Stimulated activated naive CD4-positive, alpha-beta T cell (primary cell): ENCODE results near the gene ZNF827.
A peak's percentile ranks its signal among the peaks of the same experiment; 100 is the strongest.

Experiments
- DNase-seq, 6 experiments: peaks; one replicate each; lab custom pipeline; 2025; lab: John Stamatoyannopoulos, UW

Gene ZNF827

DNA sequence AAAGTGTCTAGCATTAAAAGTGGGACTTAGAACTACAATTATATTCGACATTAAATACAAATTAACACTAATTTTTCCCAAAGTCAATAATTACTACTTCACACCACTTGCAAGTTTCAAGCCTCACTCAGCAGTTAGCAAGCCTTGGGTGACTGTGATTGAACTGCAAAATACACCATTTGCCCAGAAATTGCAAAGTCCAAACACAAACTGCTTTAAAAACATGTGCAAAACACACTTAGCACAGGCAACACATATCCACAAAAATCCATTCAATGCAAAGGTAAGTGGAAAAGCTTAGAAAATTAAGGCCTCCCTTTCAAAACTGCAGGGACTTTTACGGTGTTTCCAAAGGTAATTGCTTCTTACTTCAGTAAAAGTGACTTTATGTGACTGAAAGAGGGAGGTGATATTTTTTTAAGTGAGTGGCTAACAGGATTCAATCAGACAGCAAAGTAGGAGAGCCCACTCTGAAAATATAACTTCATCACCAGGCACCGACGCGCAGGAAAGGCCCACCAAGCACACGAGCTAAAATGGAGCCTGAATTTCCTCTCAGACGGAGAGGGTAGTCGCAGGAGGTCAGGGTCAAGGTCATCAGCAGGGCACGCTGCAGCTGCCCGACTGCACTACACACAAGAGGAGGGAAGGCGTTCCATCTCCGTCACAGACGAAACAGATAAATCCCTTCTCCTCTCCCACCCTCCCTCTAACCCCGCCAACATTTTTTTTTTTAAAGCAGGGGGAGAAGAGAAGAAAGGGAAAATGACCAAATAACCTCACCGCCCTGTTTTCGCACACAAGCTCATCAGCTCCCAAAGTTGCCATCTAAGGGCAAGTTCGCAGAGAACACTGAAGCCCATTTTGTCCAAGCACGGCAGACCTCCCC is 3.1 kb downstream of the ZNF827 start:
- peak in 1 of 6 experiments; percentile 11 for DNase-seq

DNA sequence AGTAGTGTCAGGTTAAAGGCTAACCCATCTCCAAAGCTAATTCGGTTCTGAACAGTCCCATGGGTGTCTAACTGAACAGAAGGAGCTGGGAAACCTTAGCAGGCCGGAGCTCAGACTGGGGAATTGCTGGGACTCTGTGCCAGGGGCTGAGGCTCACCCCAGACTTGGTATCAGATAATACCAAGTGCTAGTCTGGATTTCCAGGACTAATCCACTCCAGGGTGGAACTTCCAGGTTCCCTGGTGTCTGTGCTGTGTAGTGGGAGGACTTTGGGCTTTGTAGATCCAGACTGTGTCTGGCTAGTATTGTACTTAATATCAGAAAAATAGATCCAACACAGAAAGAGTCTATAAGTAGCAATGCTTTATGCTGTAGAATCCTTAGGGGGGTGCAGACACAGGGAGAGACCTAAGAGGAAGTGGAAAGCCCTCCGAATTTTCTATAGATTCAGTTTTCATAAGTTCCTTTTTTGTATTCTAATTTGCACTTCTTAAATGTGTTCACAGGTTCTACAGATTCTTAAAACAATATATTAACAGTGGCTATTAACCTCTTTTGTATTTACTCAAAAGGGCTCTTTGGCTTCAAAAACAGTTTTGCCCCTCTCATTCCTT is 4.1 kb downstream of the ZNF827 start:
- DNase-seq: no peak

DNA sequence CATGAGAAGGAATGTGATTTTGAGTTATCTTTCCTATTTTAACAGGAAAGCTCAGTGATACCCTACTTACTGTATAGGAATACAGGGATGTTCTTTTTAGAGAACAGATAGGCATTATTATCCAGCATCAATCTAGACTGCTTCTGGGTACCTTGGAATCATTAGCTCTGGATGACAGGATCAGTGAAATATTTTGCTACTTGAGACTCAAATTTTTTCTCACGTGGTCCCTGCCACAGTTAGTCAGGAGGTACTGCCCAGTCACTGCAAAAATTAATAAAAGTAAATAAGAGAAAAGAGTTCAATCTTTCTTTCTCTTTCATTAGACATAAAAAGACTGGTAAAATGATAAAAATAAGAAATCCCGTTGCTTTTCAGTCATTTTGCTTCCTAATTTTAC is 5.5 kb downstream of the ZNF827 start:
- DNase-seq: no peak

DNA sequence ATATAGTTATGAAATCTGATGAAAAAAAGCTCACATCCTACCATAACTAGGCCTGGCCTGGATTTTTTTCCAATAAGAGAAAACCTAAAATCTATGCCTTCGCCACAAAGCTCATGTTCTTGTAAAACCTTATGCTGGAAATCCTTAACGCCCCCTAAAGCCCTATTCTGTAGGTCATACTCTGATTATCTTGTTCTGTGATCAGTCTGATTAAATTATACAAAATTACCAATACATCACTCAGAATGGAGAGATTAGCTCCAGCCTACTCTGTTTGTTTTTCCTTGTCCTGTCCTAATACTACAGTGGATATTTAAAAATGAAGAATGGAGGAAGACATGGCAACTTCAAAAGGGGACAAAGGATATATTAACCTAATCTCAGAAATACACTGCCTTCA is 7.2 kb downstream of the ZNF827 start:
- DNase-seq: no peak

DNA sequence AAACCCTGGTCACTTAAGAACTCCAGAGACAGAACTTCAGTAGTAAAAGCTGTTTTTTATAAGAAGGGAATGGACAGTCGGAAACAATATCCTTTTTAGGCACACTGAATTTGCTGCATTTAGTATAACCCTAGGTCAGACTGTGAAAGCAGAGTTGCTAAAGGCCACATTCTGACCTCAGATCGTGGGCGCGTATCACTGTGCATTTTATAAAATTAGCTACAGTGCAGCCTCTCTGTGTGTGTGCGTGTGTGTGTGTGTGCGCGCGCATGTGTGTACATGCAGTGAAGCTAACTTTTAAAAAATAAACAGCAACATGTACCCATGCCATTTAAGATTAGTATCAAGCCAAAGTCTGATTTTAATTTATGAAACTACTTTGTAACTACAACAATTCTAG is 8.0 kb downstream of the ZNF827 start:
- DNase-seq: no peak

DNA sequence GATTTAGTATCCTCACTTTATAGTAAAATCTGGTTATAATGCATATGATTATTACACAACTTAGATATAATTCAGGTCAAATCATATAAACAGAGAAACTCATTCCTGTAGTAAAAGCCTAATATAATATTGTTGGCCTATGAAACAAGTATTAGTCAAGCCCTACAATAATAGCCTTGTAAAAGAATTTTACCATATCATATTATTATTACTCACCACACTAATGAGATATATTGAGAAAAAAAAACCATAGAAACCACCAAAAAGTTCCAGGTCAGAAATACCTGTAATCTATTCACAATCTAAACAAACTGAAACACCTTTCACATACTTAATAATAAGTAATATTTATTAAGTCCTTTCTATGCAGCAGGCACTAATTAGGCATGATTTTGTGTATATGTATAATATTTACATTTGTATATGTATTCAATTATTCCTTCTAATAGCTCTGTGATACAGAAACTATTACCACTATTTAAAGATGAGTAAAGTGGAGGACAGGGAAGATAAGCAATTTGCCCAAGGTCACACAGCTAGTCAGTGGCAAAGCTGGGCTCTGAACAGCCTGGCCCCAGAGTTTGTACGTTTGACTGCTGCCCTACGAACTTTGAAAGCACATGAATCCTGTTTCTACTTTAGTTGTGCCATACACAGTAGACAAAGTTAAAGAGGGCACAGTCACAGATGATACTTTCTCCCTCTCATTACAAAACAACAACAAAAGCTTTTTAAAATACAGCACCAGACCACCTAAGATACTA is 9.0 kb downstream of the ZNF827 start:
- DNase-seq: no peak

DNA sequence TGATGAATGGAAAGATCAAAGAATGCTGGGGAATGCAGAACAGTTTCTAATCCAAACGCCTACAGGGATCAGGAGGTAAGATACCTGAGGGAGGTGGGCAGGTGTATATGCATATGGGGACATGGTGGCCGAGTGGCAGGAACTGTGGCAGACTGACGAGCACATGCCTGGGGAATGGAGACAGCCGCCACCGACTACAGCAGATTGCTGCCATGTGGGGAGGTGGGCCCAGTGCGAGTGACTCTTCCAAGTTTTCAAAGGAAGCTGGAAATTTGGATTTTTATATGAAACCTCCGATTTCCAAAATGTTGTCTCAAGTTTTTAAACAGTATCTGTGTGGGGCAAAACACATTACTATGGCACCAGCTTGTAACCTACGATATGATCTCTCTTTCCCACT is 9.9 kb downstream of the ZNF827 start:
- DNase-seq: no peak

DNA sequence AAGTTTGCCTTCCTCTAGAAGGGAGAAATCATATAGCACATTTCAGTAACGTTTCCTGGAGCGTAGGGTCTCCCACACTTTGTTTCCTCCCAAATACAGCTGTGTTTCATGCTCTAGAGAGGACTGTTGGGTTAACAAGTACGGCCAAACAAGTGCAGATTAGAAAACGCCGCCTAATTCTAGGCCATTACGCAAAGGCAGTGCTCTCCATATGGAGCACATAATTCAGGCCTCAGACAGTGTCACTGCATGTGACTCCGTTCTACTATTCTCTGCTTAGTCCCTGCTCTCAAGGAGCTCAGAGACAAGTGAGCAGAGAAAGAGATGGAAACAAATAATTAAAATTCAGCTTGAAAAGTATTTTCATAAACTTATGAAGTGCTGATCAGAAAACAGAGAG is 11.6 kb downstream of the ZNF827 start:
- no peak for DNase-seq

DNA sequence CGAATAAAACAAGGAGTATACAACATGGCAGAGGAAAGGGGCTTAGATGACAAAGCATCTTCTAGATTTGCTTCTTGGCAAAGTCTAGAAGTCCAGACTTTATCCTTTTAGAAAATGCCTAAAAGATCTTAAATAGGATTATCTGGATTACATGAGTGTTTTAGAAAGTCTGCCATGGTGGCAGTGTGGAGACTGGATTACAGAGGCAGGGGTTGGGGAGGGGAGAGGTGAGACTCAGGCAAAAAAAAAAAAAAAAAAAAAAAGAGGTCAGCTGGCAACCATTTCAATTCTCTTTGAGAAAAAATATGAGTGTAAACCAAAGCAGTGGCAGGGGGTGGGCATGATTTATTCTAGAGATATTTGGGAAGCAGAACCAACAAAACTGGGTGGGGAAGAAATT is 17.4 kb downstream of the ZNF827 start:
- no peak for DNase-seq

DNA sequence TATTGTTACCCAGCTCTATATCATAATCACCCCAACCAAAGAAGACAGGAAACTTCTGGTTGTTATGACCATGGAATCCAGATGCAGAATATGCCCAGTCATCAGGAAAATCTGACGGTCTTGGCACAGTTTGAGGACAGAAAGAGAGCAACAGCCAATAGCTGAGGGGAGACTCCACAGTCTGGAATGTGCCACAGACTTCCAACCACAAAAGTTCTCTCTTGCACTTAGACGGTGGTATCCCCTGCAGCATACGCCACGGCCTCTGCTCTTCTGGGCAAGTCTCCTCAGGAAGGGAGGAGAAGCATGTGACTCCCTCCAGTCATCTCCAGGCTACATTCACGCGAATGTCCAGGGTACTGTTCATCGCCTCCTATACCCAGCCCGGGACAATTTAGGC is 18.4 kb downstream of the ZNF827 start:
- no peak for DNase-seq

DNA sequence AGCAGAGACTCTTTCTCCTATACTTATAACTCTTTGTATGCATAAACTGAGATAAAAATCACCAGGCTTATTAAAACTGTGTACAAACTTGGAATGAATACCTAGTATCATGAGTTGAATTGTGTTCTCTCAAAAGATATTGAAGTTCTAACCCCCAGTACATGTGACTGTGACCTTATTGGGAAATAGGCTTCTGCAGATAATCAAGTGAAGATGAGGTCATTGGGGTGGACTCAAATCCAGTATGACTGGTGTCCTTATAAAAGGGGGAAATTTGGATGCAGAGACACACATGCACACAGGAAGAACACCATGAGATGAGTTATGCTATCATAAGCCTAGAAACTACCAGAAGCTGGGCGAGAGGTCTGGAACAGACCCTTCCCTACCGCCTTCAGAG is 26.2 kb downstream of the ZNF827 start:
- no peak for DNase-seq

DNA sequence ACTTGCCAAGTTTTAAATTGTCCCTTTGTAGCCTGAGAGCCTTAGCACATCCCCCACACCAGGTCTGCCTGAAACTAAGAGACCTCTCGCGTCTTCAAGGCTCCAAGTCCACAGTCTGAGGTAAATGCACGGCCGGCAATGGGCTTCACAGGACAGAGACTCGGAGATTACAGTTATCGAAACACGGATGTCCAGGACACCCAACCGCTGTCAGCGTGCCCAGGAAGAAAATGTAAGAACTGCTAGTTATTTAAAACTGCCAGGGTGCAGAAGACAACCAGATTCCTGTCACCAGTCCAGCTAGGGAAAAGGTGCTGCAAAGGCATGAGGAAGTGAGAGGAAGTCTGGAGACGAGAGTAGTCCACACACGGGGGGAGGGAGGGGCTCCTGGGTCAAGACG is 28.9 kb downstream of the ZNF827 start:
- DNase-seq: no peak

DNA sequence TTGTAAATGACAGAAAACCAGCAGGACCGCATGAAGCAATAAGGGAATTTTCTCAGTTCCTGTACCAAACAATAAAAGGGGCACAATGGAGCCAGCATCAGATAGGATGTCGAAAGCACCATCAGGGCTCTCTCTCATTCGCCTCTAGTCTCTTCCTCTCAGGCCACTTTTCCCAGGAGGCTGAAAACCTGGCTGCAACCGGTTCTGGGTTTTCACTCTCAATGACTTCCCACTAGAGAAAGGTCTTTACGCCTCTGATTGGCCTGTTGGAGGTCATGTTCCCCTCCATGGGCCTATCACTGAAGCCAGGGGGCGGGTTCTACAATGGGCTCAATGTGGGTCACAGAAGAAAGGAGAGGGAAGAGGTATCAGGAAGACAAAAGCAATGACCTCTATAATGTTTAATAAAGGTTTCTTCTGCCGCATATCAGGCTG is 29.3 kb downstream of the ZNF827 start:
- DNase-seq: no peak

DNA sequence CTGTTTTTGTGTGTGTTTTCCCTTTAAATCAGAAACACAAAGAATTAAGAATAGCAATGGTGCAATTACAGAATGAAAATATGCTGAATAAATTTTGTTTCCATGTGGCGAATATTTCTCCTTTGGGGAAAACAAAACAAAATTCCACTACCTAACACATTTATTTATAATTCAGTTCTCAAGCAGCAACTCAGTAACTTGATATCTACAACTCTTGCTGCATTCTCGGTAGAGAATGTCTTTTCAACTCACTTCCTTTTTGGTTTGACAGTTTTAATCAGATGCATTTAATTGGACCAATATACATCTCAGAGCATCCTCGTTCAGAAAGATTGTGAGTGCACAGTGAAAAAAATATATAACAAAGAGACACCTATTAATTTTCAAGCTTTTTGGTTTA is 30.8 kb downstream of the ZNF827 start:
- no peak for DNase-seq

DNA sequence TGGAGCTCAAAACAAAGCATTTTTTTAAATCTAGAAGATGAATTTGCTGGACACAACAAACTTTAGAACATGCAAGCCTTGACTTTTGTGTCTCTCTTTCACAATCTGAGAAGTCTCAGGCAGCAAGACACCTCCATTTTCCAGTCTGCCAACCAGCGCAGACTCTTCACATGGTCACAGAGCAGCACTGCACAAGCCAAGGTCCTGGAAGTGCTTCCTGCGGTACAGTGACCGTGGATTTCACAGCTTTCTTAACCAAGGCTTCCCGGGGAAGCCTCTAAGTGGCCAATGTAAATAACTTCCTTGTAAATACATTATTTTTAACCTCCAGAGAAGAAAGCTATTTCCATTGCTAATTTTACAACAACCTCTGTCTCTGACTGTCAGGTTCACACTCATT is 31.2 kb downstream of the ZNF827 start:
- DNase-seq: no peak

DNA sequence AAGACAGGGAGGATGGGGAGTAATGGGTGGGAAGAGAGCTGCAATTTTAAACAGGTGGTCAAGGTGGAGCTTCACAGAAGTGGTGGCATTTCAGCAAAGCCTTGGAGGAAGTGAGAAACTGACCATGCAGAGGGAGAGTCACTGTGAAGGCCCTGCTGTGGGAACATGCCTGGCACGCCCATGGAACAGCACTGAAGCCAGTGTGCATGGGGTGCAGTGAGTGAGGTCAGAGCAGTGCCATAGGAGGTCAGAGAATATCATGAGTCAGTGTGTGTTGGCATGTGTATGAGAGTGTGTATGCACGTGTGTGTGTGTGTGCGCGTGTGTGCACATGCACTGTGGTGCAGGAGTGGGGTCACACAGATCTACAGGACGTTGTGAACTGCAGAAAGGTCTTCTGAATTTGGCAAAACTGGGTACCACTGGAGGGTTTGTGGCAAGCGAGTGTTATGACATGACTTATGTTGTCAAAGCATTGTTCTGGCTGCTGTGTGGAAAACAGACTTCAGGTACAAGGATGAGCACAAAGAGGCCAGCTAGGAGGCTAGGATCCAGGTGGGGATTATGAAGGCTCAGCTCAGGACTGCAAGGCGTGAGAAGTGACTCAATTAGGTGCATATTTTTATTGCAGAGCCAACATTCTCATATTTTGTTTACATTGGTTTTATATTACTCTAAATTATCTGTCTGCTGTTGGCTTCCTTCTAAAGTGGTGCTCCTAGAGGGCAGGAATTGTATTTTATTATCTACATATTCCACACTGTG is 34.0 kb downstream of the ZNF827 start:
- no peak for DNase-seq

DNA sequence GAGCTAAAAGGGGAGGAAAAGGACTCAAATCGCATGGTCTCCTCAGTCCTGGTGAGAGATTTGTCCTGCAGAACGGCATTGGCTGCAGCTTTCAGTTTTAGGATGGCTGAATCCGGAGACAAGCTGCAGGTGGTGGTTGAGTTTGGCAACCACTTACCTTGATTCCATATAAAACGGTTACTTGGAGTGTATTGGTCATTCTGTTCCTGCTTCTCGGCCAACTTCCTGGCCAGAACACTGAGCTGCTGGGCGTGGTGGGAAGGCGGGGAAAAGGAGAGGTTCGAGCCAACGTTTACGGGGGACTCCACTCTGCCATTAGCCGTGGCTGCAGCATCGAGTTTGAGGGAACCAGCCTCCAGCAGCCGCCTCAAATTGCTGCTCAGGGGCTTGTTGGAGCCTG is 36.1 kb downstream of the ZNF827 start:
- DNase-seq: no peak

DNA sequence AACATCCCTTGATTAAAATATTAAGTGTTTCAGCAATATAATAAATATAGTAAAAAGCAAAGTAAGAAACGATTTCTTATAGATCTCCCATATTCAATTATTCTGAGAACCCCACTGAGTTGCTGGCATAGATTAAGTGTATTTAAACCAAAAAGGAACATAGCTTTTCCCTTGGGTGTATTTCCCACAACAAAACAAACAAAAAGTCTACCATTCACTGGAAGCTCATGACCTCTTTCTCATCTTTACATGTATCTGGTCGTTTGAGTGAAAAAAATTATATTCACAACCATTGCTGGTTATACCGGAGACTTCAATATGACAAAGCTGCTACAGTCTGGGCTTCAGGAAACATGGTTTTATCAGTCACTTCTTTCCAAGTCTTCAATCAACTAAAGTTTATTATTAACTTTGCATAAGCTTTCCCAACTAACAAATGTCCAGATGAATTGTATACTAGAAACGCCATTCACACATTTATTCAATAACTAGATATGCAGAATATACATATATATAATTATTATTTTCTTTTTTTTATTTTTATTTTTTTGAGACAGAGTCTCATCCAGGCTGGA is 38.6 kb downstream of the ZNF827 start:
- DNase-seq: no peak

DNA sequence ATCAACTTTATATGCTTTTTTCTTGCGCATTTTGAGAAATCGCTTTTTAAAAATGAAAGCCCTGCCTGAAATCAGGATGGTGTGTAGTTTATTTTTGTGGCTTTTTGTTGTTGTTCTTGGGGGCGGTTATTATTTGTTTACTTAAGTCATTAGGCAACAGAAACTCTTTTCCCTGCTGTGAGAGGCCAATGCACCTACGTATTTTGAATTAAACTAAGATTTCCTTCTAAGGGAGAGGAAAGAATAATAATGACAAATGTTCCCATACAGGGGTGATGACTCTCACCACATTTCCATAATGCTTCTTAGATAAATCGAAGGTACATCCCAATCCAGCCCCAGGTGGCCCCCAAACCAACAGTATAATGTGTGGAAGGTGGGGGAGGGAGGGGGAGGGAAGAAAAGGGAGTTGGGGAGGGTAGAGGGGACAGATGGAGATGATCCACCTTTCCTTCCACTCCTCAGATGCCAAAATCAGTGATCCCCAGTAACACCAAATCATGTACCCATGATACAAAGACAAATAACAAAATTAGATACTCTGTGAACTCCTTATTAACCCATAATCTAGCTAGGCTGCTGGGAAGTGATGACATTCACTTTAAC is 39.6 kb downstream of the ZNF827 start:
- DNase-seq: no peak

DNA sequence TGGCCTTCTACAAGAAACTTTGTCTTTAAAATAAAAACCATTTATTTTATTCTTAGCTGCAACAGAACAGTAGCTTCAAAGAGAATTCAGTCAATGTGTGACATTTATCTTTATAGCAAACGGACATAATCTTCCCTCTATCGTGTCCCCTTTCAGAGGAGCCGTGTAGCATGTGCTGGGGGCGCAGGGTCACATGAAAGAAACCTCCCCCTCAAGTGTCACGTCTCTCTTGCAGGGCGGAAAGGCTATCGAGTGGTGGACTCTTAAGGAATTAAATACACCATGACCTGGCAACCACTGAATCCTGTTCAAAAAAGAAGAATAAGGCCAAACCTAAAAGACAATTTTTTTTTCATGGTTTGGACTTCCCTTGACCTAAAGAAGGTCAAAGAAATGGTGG is 40.2 kb downstream of the ZNF827 start:
- DNase-seq: no peak

DNA sequence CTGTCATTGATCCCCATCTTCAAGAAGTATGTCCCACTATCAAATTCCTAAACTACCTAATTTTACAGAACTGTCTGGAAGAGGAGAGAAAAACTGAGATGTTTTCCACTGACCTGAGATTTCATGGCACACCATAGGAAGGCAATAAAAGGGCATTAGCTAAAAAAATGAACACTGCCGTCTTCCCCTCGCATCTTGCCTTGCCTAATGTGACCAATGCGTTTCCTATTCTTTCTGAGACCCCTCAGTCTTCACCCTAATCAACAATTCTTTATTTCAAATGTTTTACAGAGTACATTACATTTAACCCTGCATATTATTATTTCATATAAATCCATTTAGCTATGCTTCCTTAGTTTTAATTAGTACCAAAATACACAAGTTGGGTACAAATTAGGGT is 43.6 kb downstream of the ZNF827 start:
- no peak for DNase-seq
